ENCODE measurements around the gene KIAA1755.

The KIAA1755 gene
- 0 to 0.07 (median 0) reads per million in 9 experiments for total RNA-seq

- Mint-ChIP-seq H3K27me3 (peaks cover 77 to 81% of the 10 kb centered on the region in 2 donors), H3K27ac (no peak within 1 kb of the TSS), H3K36me3 (ENCODE audit: insufficient read depth) (peaks cover 3% of the 10 kb centered on the region), H3K9me3 (no peaks in the 10 kb centered on the region), H3K4me3 (peak within 1 kb of the TSS in 1 of 2 donors; percentile 19), H3K4me1 (ENCODE audit: low read depth in 2 of 2) (peaks cover 5 to 7% of the 10 kb centered on the region in 2 donors)
- ATAC-seq (replicated peaks) (no peak), DNase-seq (no peak)
These were observed at the start of gene KIAA1755 for GRCh38 chr20:38260378-38261053. TSS of gene KIAA1755 (minus strand) at chr20:38260735. CDS start at chr20:38260500, 235 bp downstream.

- Mint-ChIP-seq H3K36me3 (ENCODE audit: insufficient read depth) (no peaks in the 10 kb centered on the region), H3K9me3 (no peaks in the 10 kb centered on the region), H3K4me3 (no peak overlapping the region), H3K4me1 (ENCODE audit: low read depth in 2 of 2) (peaks cover 10 to 15% of the 10 kb centered on the region in 2 donors), H3K27me3 (peaks cover 53 to 71% of the 10 kb centered on the region in 2 donors), H3K27ac (no peak overlapping the region)
- DNase-seq (no peak), ATAC-seq (replicated peaks) (no peak)
These were observed 47.9 kb upstream of the KIAA1755 start for GRCh38 chr20:38308447-38308846.

DNA sequence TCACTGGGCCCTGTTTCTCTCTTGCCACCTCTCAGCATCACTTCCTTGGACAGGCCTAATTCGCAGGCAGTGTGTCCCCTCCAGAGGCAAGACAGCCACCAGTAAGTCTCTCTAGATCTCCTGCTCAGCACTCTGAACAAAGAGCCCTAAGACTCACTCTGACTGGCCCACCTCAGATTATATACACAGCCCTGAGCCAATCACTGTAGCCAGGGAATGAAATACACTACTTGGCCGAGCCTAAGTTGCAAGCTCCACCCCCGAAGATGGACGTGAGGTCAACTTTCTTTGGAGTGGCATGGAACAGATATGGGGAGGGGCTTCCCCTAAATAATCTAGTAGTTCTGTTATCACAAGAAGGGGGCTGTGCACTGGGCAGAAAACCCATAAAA, 47.5 kb upstream of the KIAA1755 start:
- H3K9me3 Mint-ChIP-seq, result no peaks in the 10 kb centered on the region
- no peaks in the 10 kb centered on the region for H3K36me3 Mint-ChIP-seq (ENCODE audit: insufficient read depth)

DNA sequence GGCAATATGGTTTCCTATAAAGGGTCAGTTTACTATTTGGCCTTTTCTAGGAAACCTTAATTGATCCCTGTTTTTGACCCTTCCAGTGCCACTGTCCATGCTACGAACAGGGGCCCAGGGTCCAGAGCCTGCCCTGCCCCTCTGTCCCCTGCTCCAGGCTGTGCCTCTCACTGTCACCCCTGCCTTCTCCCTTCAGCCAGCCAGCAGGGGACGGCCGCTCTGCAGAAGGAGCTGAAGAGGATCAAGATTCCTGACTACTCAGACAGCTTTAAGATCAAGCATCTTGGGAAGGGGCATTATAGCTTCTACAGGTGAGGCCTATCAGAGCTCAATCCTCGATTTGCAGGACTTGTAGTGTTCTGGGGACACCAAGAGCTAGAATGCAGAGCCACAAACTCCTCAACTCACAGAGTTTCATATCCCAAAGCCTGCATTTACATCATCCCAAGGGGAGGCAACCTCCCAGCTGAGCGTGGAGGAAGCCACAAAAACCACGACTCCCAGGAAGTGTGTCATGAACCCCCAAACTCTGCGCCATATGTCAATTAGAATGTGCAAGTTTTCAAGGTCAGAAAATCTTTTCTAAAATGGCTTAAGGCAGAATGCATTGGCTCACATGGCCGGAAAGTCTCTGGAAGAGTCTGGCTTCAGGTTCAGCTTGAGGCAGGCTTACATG, 47.0 kb upstream of the KIAA1755 start:
- H3K27ac Mint-ChIP-seq, result no peak overlapping the region
- H3K36me3 Mint-ChIP-seq (ENCODE audit: insufficient read depth), result no peaks in the 10 kb centered on the region
- H3K4me1 Mint-ChIP-seq (ENCODE audit: low read depth in 2 of 2), result peaks cover 13 to 17% of the 10 kb centered on the region in 2 donors
- DNase-seq (no peak), ATAC-seq (replicated peaks) (no peak)
- H3K9me3 Mint-ChIP-seq, result no peaks in the 10 kb centered on the region
- no peak overlapping the region for H3K4me3 Mint-ChIP-seq
- H3K27me3 Mint-ChIP-seq, result peaks cover 63 to 79% of the 10 kb centered on the region in 2 donors

More for the DNA sequence above, 47.5 kb upstream of the KIAA1755 start:
- no peak for DNase-seq
- H3K4me3 Mint-ChIP-seq, result no peak overlapping the region
- no peak overlapping the region for H3K27ac Mint-ChIP-seq
- peaks cover 57 to 75% of the 10 kb centered on the region in 2 donors for H3K27me3 Mint-ChIP-seq
- no peak for ATAC-seq (replicated peaks)
- H3K4me1 Mint-ChIP-seq (ENCODE audit: low read depth in 2 of 2), result peaks cover 13 to 15% of the 10 kb centered on the region in 2 donors

- Mint-ChIP-seq H3K4me1 (ENCODE audit: low read depth in 2 of 2) (peaks cover 13 to 17% of the 10 kb centered on the region in 2 donors), H3K27ac (no peak overlapping the region), H3K4me3 (no peak overlapping the region), H3K9me3 (no peaks in the 10 kb centered on the region), H3K27me3 (peaks cover 69 to 79% of the 10 kb centered on the region in 2 donors), H3K36me3 (ENCODE audit: insufficient read depth) (no peaks in the 10 kb centered on the region)
- ATAC-seq (replicated peaks) (no peak), DNase-seq (no peak)
These were observed 45.8 kb upstream of the KIAA1755 start for GRCh38 chr20:38306379-38306778.

GRCh38 chr20:38305541-38305940, 45.0 kb upstream of the KIAA1755 start:
- H3K36me3 Mint-ChIP-seq (ENCODE audit: insufficient read depth), result no peaks in the 10 kb centered on the region
- ATAC-seq (replicated peaks) (no peak), DNase-seq (no peak)
- H3K9me3 Mint-ChIP-seq, result no peaks in the 10 kb centered on the region
- H3K4me1 Mint-ChIP-seq (ENCODE audit: low read depth in 2 of 2), result peaks cover 13 to 17% of the 10 kb centered on the region in 2 donors
- no peak overlapping the region for H3K27ac Mint-ChIP-seq
- no peak overlapping the region for H3K4me3 Mint-ChIP-seq
- peaks cover 66 to 79% of the 10 kb centered on the region in 2 donors for H3K27me3 Mint-ChIP-seq

DNA sequence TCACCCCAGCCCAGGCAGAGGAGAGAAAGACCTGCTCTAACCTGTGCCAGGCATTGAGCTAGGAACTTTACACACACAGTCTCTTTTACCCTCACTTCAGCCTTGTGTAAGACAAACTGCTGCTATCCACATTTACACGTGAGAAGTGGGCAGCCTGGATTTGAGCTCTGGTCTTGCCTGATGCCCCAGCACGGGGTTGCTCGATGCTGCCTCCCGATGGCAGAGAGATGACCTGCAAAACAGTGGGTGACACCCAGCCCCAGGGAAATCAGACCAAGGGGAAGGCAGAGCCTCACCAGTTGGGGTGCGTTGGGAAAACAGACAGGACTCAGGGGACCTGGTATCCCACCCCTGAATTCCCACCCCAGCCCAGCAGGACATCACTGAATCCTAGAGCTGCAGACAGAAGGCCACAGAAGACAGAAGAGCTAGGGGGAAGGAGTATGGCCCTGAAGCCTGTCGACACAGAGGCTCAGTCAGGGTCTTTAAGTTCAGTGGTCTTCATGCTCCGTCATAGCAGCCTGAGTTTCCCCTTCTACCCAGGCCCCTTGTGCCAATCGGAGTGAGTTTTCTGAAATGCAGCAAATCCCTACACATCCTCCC, 44.4 kb upstream of the KIAA1755 start:
- no peaks in the 10 kb centered on the region for H3K9me3 Mint-ChIP-seq
- peaks cover 67 to 79% of the 10 kb centered on the region in 2 donors for H3K27me3 Mint-ChIP-seq
- no peaks in the 10 kb centered on the region for H3K36me3 Mint-ChIP-seq (ENCODE audit: insufficient read depth)
- H3K4me1 Mint-ChIP-seq (ENCODE audit: low read depth in 2 of 2), result peaks cover 13 to 17% of the 10 kb centered on the region in 2 donors
- no peak overlapping the region for H3K27ac Mint-ChIP-seq
- peak overlapping the region in 1 of 2 donors; percentile 36 for H3K4me3 Mint-ChIP-seq
- DNase-seq (no peak), ATAC-seq (replicated peaks) (no peak)

- Mint-ChIP-seq H3K4me3 (peak within 1 kb of the TSS in 1 of 2 donors; percentile 36), H3K36me3 (ENCODE audit: insufficient read depth) (no peaks in the 10 kb centered on the region), H3K4me1 (ENCODE audit: low read depth in 2 of 2) (peaks cover 13 to 17% of the 10 kb centered on the region in 2 donors), H3K27ac (no peak within 1 kb of the TSS), H3K9me3 (no peaks in the 10 kb centered on the region), H3K27me3 (peaks cover 67 to 85% of the 10 kb centered on the region in 2 donors)
- DNase-seq (no peak), ATAC-seq (replicated peaks) (no peak)
These were observed 43.4 kb upstream of the KIAA1755 start, which contains the start of gene BPI for GRCh38 chr20:38303908-38304379. TSS of gene BPI (plus strand) at chr20:38304156. CDS start at chr20:38304224, 68 bp downstream.

GRCh38 chr20:38302786-38303185, 42.3 kb upstream of the KIAA1755 start:
- no peak for DNase-seq
- no peak for ATAC-seq (replicated peaks)
- no peaks in the 10 kb centered on the region for H3K36me3 Mint-ChIP-seq (ENCODE audit: insufficient read depth)
- peaks cover 13 to 17% of the 10 kb centered on the region in 2 donors for H3K4me1 Mint-ChIP-seq (ENCODE audit: low read depth in 2 of 2)
- H3K27ac Mint-ChIP-seq, result no peak overlapping the region
- peaks cover 67 to 88% of the 10 kb centered on the region in 2 donors for H3K27me3 Mint-ChIP-seq
- H3K4me3 Mint-ChIP-seq, result no peak overlapping the region
- H3K9me3 Mint-ChIP-seq, result no peaks in the 10 kb centered on the region

GRCh38 chr20:38301309-38301708, 40.8 kb upstream of the KIAA1755 start:
- Mint-ChIP-seq H3K36me3 (ENCODE audit: insufficient read depth) (no peaks in the 10 kb centered on the region), H3K27me3 (peaks cover 56 to 76% of the 10 kb centered on the region in 2 donors), H3K9me3 (no peaks in the 10 kb centered on the region), H3K4me3 (no peak overlapping the region), H3K4me1 (ENCODE audit: low read depth in 2 of 2) (peaks cover 13 to 17% of the 10 kb centered on the region in 2 donors), H3K27ac (no peak overlapping the region)
- ATAC-seq (replicated peaks) (no peak), DNase-seq (no peak)

GRCh38 chr20:38300438-38300837, 39.9 kb upstream of the KIAA1755 start:
- Mint-ChIP-seq H3K4me3 (no peak overlapping the region), H3K9me3 (no peaks in the 10 kb centered on the region), H3K27me3 (peaks cover 49 to 76% of the 10 kb centered on the region in 2 donors), H3K36me3 (ENCODE audit: insufficient read depth) (no peaks in the 10 kb centered on the region), H3K4me1 (ENCODE audit: low read depth in 2 of 2) (peaks cover 13 to 17% of the 10 kb centered on the region in 2 donors), H3K27ac (no peak overlapping the region)
- DNase-seq (no peak), ATAC-seq (replicated peaks) (no peak)

GRCh38 chr20:38299963-38300362, 39.4 kb upstream of the KIAA1755 start:
- H3K27me3 Mint-ChIP-seq, result peaks cover 44 to 76% of the 10 kb centered on the region in 2 donors
- H3K4me3 Mint-ChIP-seq, result no peak overlapping the region
- ATAC-seq (replicated peaks) (no peak), DNase-seq (no peak)
- H3K9me3 Mint-ChIP-seq, result no peaks in the 10 kb centered on the region
- no peak overlapping the region for H3K27ac Mint-ChIP-seq
- H3K36me3 Mint-ChIP-seq (ENCODE audit: insufficient read depth), result no peaks in the 10 kb centered on the region
- H3K4me1 Mint-ChIP-seq (ENCODE audit: low read depth in 2 of 2), result peaks cover 13 to 16% of the 10 kb centered on the region in 2 donors

GRCh38 chr20:38298768-38299288, 38.3 kb upstream of the KIAA1755 start:
- no peaks in the 10 kb centered on the region for H3K9me3 Mint-ChIP-seq
- DNase-seq, result no peak

More at GRCh38 chr20:38298768-38299288, 38.3 kb upstream of the KIAA1755 start:
- H3K36me3 Mint-ChIP-seq (ENCODE audit: insufficient read depth), result no peaks in the 10 kb centered on the region
- no peak overlapping the region for H3K27ac Mint-ChIP-seq
- H3K27me3 Mint-ChIP-seq, result peaks cover 33 to 76% of the 10 kb centered on the region in 2 donors
- no peak for ATAC-seq (replicated peaks)
- peaks cover 5 to 7% of the 10 kb centered on the region in 2 donors for H3K4me1 Mint-ChIP-seq (ENCODE audit: low read depth in 2 of 2)
- H3K4me3 Mint-ChIP-seq, result no peak overlapping the region
